ENCODE results near the gene PGM5. TPM values are rescaled to one million over a fixed set of nuclear protein-coding genes. Genes with fewer than 3 reads are reported as not detected.

The PGM5 gene
- total RNA-seq, 1 experiment from 2014 or later: not detected

- Histone ChIP-seq H3K27me3 (ENCODE audit: insufficient read depth, low read length) (no peaks in the 10 kb centered on the region; the same call in 1 of the 2 replicates), H2BK15ac (ENCODE audit: low read depth, low read length) (no peak overlapping the region), H3K9ac (ENCODE audit: extremely low read depth, insufficient read length, low read length) (no peak overlapping the region), H3K14ac (ENCODE audit: insufficient read depth, low read length) (no peak overlapping the region), H2BK20ac (ENCODE audit: low read depth, low read length, poor library complexity, severe bottlenecking) (no peak overlapping the region), H2BK12ac (ENCODE audit: insufficient read length, low read depth, low read length) (no peak overlapping the region), H3K23me2 (ENCODE audit: insufficient read length, low read depth, low read length, poor library complexity, severe bottlenecking) (no peaks in the 10 kb centered on the region), H3K4me1 (ENCODE audit: insufficient read depth, low read length) (no peaks in the 10 kb centered on the region), H4K5ac (ENCODE audit: insufficient read length, low read depth, low read length) (no peak overlapping the region), H3K27ac (ENCODE audit: insufficient read length, low read depth, low read length) (no peak overlapping the region), H4K8ac (replicated peaks; ENCODE audit: insufficient read length, low read depth, low read length) (no peak overlapping the region), H3K56ac (ENCODE audit: insufficient read length, low read depth, low read length) (no peak overlapping the region), H2AK5ac (ENCODE audit: insufficient read length, low read length) (no peak overlapping the region), H3K4ac (ENCODE audit: low read depth, low read length) (no peak overlapping the region), H4K20me1 (ENCODE audit: control insufficient read depth, insufficient read depth, insufficient read length) (no peaks in the 10 kb centered on the region), H3K79me1 (ENCODE audit: insufficient read depth, low read depth, low read length, poor library complexity, severe bottlenecking) (no peaks in the 10 kb centered on the region), H3K79me2 (ENCODE audit: insufficient read depth, low read length) (no peaks in the 10 kb centered on the region), H2BK120ac (ENCODE audit: low read depth, low read length, poor library complexity, severe bottlenecking) (no peak overlapping the region), H3T11ph (ENCODE audit: low read length) (no peak overlapping the region), H3K4me2 (ENCODE audit: insufficient read depth, insufficient read length, low read length) (no peak overlapping the region), H3K9me3 (ENCODE audit: control insufficient read depth, low read depth, low read length) (no peaks in the 10 kb centered on the region), H3K23ac (ENCODE audit: insufficient read length, low read depth, low read length) (no peak overlapping the region), H4K91ac (ENCODE audit: insufficient read length, low read depth, low read length) (no peak overlapping the region), H2AFZ (ENCODE audit: low read length) (no peak overlapping the region), H3K18ac (ENCODE audit: insufficient read length, low read depth, low read length) (no peak overlapping the region), H2BK5ac (ENCODE audit: insufficient read length, low read length) (no peak overlapping the region)
- H3K36me3 Mint-ChIP-seq (ENCODE audit: insufficient read depth in 1 of 3, low read depth in 3 of 3): no peaks in the 10 kb centered on the region
- no peak overlapping the region for H3K4me3 Mint-ChIP-seq
- no peak overlapping the region for H3K27ac Mint-ChIP-seq
- H3K4me1 Mint-ChIP-seq: no peaks in the 10 kb centered on the region
- no CpG with 5 or more reads among the region's 3 CpGs for WGBS (ENCODE audit: extremely low coverage, insufficient read length, low lambda C conversion rate)
- peaks cover 98% of the 10 kb centered on the region for H3K27me3 Mint-ChIP-seq (ENCODE audit: low read depth)
- H3K9me3 Mint-ChIP-seq: no peaks in the 10 kb centered on the region; a peak in 1 of 5 replicates
- DNase-seq: no peak
- no peak for TF ChIP-seq CTCF (conservative IDR thresholded peaks at IDR 0.05)
These were observed 124.4 kb downstream of the PGM5 start for GRCh38 chr9:68480807-68481206.
